Measurements from ENCODE around the gene APOC3. TPM values are rescaled to one million over a fixed set of nuclear protein-coding genes. Genes with fewer than 3 reads are reported as not detected.
A peak's percentile ranks its signal among the peaks of the same experiment; 100 is the strongest.

Gene APOC3
- total RNA-seq, 1 donor from 2014 or later: not detected

DNA sequence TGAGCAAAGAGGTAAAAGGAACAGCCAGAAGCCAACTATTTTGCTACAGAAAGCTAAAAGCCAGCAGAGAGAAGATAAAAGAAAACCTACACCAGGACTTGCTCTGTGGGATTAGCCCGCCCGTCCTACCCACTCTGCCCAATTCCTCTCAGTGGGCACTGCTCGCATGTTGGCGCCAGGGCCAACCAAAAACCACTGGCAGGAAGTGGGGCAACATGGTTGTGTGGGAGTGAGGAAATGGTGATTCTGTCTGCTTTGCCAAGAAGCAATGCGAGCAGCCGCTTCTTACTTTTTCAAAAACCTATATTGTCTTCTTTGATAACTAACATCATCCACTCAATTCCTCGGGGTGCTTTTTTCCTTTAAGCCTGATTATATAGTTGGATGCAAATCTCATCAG lies 21.9 kb downstream of the APOC3 start:
- peak; percentile 65 for DNase-seq

DNA sequence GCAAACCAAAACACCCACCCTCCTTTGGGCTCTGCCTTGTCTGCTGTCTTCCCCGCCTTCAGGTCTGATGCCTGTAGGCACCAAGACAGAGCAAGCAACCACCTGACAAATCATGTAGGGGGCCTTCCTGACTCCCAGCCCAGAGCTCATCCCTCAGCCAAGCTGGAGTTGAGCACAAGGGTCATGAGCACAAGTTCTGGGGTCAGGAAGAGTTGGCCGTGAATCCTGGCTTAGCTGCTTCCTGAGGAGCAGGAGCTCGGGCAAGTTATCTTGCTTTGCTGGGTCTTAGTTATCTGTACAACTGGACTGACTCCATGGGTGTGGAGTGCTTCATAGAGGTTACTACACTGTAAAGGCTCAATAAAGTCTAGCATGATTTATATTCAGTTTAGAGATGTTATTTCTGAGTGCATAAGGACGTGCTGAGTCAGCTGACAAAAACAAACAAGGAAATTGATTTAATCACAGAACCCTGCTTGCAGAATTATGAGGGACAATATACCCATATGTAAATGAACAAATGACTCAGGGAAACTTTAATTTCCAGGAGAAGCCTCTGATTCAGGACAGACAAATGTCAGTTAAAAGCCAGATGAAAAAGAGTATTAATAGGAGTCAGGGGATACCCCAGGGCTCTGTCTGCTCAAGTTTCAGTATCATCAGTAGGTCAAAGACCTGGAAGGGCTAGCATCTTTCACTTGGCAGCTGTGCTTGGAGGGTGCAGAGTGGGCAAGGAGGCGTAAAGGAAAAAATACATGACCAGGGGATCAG lies 22.7 kb downstream of the APOC3 start:
- H3K4me1 ChIP-seq: peaks cover 35% of the 10 kb centered on the region
- peak overlapping the region; percentile 19 for H3K27ac ChIP-seq
- ATAC-seq: peak in 1 of 2 donors; percentile 12

More for the DNA sequence above, 21.9 kb downstream of the APOC3 start:
- TF ChIP-seq, protein P1, sequence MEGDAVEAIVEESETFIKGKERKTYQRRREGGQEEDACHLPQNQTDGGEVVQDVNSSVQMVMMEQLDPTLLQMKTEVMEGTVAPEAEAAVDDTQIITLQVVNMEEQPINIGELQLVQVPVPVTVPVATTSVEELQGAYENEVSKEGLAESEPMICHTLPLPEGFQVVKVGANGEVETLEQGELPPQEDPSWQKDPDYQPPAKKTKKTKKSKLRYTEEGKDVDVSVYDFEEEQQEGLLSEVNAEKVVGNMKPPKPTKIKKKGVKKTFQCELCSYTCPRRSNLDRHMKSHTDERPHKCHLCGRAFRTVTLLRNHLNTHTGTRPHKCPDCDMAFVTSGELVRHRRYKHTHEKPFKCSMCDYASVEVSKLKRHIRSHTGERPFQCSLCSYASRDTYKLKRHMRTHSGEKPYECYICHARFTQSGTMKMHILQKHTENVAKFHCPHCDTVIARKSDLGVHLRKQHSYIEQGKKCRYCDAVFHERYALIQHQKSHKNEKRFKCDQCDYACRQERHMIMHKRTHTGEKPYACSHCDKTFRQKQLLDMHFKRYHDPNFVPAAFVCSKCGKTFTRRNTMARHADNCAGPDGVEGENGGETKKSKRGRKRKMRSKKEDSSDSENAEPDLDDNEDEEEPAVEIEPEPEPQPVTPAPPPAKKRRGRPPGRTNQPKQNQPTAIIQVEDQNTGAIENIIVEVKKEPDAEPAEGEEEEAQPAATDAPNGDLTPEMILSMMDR (IDR thresholded peaks at IDR 0.05): no peak
- peaks cover 37% of the 10 kb centered on the region for H3K36me3 ChIP-seq
- no peaks in the 10 kb centered on the region for H3K27me3 ChIP-seq (ENCODE audit: low read depth)
- H3K4me3 ChIP-seq: no peak overlapping the region
- intact Hi-C loops (cut with DNase I): no loop called here
- no peak overlapping the region for H3K27ac ChIP-seq
- peak; percentile 52 to 56 for ATAC-seq
- no peaks in the 10 kb centered on the region for H3K9me3 ChIP-seq
- peaks cover 35% of the 10 kb centered on the region for H3K4me1 ChIP-seq

DNA sequence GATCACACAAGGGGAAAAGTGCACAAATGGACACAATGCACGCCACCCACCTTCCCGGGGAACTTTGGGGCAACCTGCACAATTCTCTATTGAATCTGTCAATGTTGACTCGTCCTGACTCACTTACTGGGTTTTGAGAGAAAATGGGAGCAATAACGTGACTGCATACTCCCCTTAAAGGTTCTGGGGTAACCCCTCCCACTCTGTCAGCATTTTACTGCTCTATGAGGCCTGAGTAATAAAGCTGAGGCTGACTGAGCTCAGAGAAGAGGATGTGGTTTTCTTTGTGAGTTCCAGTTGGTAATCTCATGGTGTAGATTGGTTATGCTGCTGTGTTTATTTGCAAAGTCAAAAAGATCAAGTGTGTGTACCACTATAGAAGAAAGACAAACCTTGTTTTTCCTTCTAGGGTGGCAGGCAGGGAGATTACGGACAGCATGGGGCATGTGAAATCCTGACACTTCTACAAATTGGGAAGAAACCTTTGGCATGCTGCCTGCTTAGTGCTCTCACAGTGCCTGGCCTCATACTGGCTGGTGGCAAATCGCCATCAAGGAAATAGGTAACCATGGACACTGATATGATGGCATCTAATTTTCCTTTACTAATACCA lies 23.9 kb downstream of the APOC3 start:
- TF ChIP-seq, protein P1 (IDR thresholded peaks at IDR 0.05): no peak
- ATAC-seq: peak; percentile 76 to 82
- intact Hi-C loops (cut with DNase I): no loop called here
- no peaks in the 10 kb centered on the region for H3K9me3 ChIP-seq
- no peak for DNase-seq
- peak overlapping the region; percentile 19 for H3K27ac ChIP-seq
- H3K4me3 ChIP-seq: no peak overlapping the region
- H3K27me3 ChIP-seq (ENCODE audit: low read depth): no peaks in the 10 kb centered on the region
- peaks cover 35% of the 10 kb centered on the region for H3K36me3 ChIP-seq
- H3K4me1 ChIP-seq: peaks cover 35% of the 10 kb centered on the region

More for the DNA sequence above, 22.7 kb downstream of the APOC3 start:
- DNase-seq: no peak
- H3K27me3 ChIP-seq (ENCODE audit: low read depth): no peaks in the 10 kb centered on the region
- H3K9me3 ChIP-seq: no peaks in the 10 kb centered on the region
- TF ChIP-seq, protein P1 (IDR thresholded peaks at IDR 0.05): no peak
- H3K4me3 ChIP-seq: no peak overlapping the region
- peaks cover 35% of the 10 kb centered on the region for H3K36me3 ChIP-seq
- intact Hi-C loops (cut with DNase I): no loop called here

DNA sequence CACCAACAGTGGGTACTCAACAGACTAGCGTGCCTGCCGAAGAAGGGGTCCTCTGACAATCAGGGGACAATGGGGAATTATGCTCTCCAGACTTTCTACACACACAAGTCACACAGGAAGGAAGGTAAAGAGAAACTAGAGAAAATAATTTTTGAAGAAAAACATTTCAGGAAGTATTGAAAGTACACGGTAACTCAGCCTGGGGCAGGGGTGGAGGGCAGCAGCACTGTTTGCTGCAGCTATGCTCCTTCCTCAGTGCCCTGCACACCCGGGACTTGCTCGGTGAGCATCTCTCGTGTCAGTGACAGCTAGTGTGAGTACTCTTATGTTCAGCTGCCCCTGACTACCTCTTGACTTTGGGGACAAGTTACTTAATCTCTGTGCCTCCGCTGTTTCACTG lies 25.7 kb downstream of the APOC3 start:
- no peaks in the 10 kb centered on the region for H3K9me3 ChIP-seq
- TF ChIP-seq, protein P1 (IDR thresholded peaks at IDR 0.05): no peak
- H3K27ac ChIP-seq: no peak overlapping the region
- intact Hi-C loops (cut with DNase I): no loop called here
- H3K4me1 ChIP-seq: peaks cover 35% of the 10 kb centered on the region
- no peaks in the 10 kb centered on the region for H3K27me3 ChIP-seq (ENCODE audit: low read depth)
- H3K36me3 ChIP-seq: peaks cover 43% of the 10 kb centered on the region
- no peak overlapping the region for H3K4me3 ChIP-seq
- DNase-seq (no peak), ATAC-seq (no peak)

DNA sequence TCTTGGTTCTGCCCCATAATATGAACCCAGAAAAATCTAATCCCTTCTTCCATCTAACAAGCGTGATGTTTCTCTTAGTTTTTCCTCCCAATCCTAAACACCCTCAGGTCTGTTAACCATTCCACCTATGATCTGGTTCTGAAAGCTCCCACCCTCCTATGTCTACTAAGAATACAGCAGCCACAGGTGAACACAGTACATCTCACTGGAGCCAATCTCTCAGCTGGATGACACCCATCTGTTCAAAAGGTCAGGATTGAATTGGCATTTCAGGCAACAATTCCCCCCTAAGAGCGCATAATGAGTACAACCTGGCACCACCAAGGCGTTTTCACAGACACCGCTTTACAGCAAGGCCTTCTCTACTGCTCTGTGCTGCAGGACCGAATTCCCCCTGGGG lies 26.7 kb downstream of the APOC3 start:
- H3K36me3 ChIP-seq: peaks cover 53% of the 10 kb centered on the region

More for the DNA sequence above, 26.7 kb downstream of the APOC3 start:
- ATAC-seq (no peak), DNase-seq (no peak)
- peaks cover 31% of the 10 kb centered on the region for H3K4me1 ChIP-seq
- H3K27me3 ChIP-seq (ENCODE audit: low read depth): no peaks in the 10 kb centered on the region
- intact Hi-C loops (cut with DNase I): no loop called here
- TF ChIP-seq, protein P1 (IDR thresholded peaks at IDR 0.05): no peak
- no peak overlapping the region for H3K4me3 ChIP-seq
- H3K27ac ChIP-seq: no peak overlapping the region
- H3K9me3 ChIP-seq: no peaks in the 10 kb centered on the region
